PC-3 (cell line): Measurements from ENCODE around the gene ABCC9.

Source experiments
- CTCF ChIP-seq: fragments of 300-600 bp; sonication (generic); conservative IDR thresholded peaks from 2 replicates; pipeline ENCODE4 v1.5.1; 2017; ENCODE audit warnings: antibody characterized with exemption, low read depth, mild to moderate bottlenecking, low read length
- EZH2 ChIP-seq: fragments of 300-600 bp; sonication (generic); IDR thresholded peaks from one replicate; pipeline ENCODE4 v1.6.1; 2017; ENCODE audit warnings: antibody characterized with exemption, mild to moderate bottlenecking, low read length; ENCODE audit not compliant: unreplicated experiment

GRCh38 chr12:21848192-21848591 is 93.0 kb downstream of the ABCC9 start:
- TF ChIP-seq CTCF (no peak), EZH2 (no peak)
